Endometrial microvascular endothelial cells (primary cell): ENCODE data around the gene DOP1A. TPM values are rescaled to one million over a fixed set of nuclear protein-coding genes. Genes with fewer than 3 reads are reported as not detected.

Source experiments
- in situ Hi-C: cut with HindIII; loops from 2 replicates; pipeline ENCODE4 v1.10.0; 2017; ENCODE audit warnings: low sequenced_read_pairs, low pct_unique_long_range_greater_than_20kb; ENCODE audit errors: inconsistent ontology term
- total RNA-seq: library from RNA; depleted of rRNA; stranded (reverse); fragments of >200 nt; gene quantifications from one replicate; pipeline ENCODE4 v1.2.3, GENCODE V29; 2015; ENCODE audit errors: inconsistent ontology term

DOP1A gene
- total RNA-seq, 1 donor from 2014 or later = 15.1 TPM

DNA sequence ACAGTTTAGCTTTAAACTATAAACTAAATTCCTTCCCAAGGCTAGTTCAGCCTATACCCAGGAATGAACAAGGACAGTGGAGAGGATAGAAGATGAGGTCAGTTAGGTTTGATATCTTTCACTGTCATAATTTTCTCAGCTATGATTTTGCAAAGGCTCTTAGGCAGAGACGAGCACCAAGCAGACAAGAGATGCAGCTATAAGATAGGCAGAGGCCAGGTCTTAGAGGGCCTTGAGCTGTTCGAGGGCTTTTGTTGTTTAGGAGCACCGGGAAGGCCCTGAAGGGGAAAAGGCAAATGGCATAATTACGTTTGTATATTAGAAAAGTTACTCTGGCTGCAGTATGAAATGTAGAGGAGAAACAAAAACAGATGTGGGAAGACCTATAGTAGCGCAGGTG is 59.8 kb downstream of the DOP1A start:
- in situ Hi-C loops = no loop called here

GRCh38 chr6:83127976-83128375 is 60.5 kb downstream of the DOP1A start:
- in situ Hi-C loops = no loop called here

DNA sequence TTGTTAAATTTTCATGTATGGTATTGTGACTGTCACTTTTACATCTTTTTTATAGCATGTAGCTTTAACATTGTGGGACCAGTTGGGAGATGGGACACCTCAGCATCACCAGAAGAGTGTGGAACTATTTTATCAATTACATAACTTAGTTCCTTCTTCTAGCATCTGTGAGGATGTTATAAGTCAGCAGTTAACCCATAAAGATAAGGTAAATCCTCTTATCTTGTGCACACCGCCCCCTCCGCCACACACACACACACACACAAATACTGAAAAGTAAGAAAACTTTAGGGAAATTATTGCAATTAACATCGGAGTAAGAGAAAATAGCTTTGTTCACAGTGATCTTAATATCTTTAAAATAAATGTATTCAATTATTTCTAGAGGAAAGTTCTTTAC is 64.7 kb downstream of the DOP1A start:
- in situ Hi-C loops = no loop called here

GRCh38 chr6:83138118-83138722 is 70.7 kb downstream of the DOP1A start:
- in situ Hi-C loops = no loop called here

DNA sequence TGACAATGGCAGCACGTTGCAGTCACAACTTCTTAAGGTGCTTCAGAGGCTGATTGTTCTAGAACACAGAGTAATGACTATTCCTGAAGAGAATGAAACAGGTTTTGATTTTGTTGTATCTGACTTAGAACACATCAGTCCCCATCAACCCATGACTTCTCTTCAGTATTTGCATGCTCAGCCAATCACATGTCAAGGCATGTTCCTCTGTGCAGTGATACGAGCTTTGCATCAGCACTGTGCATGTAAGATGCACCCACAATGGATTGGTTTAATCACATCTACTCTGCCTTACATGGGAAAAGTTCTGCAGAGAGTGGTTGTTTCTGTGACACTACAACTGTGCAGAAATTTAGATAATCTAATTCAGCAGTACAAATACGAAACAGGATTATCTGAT is 71.3 kb downstream of the DOP1A start:
- in situ Hi-C loops = no loop called here

DNA sequence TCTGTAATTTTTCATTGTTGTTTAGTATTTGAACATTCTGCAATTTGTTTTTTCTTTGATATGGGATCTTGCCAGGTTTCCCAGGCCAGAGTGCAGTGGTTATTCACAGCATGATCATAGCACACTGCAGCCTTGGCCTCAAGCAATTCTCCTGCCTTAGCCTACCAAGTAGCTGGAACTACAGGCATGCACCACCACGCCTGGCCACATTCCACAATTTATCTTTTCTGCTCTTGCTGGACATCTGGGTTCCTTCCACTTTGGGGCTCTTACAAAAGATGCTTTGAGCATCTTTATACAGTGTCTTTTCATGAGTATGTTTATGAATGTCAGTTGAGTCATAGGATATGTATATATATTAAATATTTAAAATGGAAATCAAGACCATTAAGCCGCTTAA is 83.6 kb downstream of the DOP1A start:
- in situ Hi-C loops = no loop called here

DNA sequence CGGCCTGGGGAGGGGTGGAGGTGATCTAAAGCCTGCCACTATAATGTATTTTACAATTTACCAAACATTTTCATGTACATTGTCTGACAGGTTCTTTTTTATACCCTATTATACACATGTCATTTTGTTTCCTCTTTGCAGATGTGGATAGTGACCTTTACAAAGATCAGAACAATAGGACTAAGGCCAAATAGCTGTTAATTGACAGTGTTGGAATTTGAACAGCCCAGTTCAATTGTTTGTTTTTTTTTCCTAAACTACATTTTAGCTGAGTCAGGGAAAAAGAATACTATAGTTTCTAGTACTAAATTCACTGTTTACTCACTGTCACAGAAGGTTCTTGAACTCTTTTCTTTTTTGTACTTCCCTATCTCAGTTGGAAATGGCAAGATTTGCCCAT is 85.4 kb downstream of the DOP1A start:
- in situ Hi-C loops = no loop called here

DNA sequence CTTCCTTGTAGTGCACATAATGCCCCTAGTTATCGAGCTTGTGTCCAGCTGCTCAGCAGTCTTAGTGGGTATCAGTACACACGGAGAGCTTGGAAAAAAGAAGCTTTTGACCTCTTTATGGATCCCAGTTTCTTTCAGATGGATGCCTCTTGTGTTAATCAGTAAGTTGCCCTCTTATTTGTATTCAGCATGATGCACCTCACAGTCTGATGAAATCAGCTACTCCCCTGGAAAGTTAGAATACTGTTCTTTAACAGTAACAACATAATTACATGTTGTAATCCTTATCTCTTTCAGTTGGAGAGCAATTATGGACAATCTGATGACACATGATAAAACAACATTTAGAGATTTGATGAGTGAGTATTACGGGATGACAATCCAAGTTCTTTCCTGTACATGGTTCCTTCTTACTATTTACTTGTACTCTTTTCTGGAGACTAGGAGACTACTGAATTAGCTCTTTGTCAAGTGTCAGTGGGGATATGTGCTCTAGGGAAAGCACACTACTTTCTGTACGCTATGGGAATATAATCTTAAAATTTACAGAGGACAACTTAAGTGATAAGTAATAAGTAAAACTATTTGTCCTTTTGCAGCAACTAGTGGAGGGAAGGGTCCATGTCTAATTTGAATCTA is 86.5 kb downstream of the DOP1A start:
- in situ Hi-C loops = no loop called here

DNA sequence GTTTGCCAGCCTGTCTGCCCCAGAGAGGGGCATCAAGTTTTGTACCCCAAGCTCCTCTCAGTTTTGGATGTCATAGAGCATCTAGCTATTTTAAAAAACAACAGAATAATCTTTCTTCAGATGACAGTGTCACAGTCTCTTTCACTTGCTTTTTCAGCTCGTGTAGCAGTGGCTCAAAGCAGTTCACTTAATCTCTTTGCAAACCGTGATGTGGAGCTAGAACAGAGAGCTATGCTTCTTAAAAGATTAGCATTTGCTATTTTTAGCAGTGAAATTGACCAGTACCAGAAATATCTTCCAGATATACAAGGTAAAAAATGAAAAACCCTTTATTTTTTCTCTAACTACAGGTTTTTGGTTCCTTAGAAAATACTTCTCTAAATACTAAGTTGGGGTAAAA is 88.3 kb downstream of the DOP1A start:
- in situ Hi-C loops = no loop called here

GRCh38 chr6:83160167-83160566 is 92.7 kb downstream of the DOP1A start:
- in situ Hi-C loops = no loop called here

GRCh38 chr6:83167726-83168278 is 100.3 kb downstream of the DOP1A start:
- in situ Hi-C loops = no loop called here

DNA sequence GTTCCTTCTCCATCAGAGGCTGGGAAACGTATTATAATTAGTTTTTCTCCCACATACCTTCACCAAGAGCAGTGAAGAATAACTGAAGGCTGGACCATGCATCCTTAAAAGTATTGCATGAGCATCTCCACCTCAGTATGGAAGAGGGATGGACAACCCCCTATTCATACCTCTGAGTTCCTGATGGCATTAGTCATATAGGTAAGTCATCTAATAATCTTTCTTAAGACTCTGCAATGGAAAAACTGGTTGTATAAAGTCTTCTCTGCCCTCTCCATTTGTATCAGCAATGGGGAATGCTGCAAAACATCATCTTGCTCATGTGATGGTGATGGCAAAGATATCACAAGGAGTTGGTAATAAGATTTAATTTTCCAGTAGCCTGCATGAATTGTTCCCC is 101.1 kb downstream of the DOP1A start:
- in situ Hi-C loops = no loop called here

- in situ Hi-C loops = no loop called here
Observed at GRCh38 chr6:83169106-83169505, 101.6 kb downstream of the DOP1A start.

DNA sequence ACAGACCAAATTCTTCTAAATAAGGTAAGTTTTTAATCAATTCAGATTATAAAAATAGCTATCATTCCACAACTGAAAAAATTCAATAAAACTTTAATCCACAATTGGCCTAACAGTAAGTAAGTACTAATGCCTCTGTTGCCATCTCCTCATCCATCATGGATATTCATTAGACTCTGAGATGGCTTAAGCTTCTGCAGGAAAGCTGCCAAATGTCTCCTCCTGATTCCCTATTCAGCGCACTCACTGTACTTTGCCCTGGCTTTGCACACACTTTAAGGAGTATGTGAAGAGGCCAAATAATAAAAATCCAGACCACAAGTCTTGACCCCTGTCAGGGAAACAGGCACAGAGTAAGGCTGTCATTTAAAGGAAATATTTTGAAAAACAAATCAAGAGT is 102.0 kb downstream of the DOP1A start:
- in situ Hi-C loops = no loop called here

DNA sequence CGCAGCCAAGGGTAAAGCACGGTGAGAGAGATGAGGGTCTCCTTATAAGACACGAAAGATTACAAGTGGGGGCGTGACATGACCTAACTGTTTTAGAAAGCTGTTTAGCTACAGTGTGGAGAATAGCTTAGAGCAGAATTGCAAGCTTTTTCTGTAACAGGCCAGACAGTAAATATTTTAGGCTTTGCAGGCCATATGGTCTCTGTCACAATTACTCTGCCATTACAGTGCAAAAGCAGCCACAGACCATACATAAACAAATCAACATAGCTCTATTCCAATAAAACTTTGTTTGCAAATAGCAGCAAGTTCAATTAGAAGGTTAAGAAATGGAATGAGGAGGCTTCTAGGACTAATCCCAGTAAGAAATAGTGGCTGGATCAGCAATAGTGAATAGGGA is 108.8 kb downstream of the DOP1A start:
- in situ Hi-C loops = no loop called here

- in situ Hi-C loops = no loop called here
Observed at GRCh38 chr6:83180426-83180950, 113.0 kb downstream of the DOP1A start.

DNA sequence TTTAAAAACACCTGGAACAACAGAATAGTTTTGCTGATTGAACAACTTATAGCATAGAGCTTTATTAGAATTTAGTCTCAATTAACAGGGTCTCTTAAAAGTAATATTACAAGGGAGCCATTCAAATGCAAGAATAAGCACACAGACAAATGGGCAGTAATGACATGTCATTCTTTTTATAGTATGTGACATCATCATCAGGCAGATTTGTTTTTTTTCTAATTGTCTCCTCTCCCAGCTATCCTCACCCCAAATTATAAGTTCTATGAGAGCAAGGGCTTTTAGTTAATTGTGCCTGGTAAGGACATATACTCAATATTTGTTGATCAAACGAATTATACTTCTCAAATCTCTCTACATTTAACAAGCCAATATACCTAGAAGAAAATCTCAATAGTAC is 114.6 kb downstream of the DOP1A start:
- in situ Hi-C loops = no loop called here

DNA sequence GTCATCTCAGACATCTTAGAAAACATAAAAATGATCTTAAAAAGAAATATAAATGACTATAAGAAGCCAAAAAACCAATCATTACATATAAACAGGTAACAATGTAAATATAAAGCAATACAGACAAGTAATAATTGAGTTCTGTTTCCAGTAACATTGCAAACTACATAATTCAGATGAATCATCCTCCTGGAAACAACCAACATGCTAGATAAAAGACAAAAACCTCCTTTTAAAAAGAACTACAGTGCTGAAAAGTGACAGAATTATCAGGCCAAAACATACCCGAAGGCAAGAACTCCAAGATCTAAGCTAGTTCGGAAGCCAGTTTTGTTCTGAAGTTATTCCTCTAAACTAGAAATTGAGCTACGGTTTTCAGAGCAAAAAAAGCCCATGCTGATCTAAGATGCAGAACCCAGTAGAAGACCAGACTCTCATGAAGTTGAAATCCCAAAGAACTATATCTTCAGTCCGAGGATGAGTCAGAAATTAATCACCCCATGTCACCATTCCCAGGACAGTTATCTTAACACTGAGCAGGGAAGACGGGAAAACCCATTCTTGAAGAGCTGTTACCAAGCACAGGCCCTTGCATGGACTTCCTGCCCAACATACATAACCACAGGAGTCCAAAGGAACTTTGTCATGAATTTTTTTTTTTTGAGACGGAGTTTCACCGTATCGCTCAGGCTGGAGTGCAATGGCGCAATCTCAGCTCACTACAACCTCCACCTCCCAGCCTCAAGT is 115.8 kb downstream of the DOP1A start:
- in situ Hi-C loops = no loop called here

GRCh38 chr6:83185096-83185495 is 117.6 kb downstream of the DOP1A start:
- in situ Hi-C loops = no loop called here

GRCh38 chr6:83188501-83188900 is 121.0 kb downstream of the DOP1A start:
- in situ Hi-C loops = no loop called here
